GM20431 (cell line): Measurements from ENCODE around the gene FLOT2.
"Not testable (repeated sequence)": the region's sequence is repeated elsewhere in the genome, so short reads cannot be mapped to it uniquely, and the experiment has no call there.

Source experiments
- in situ Hi-C: fragments of 300-500 bp; cut with MseI, MboI; formaldehyde crosslinking; loops from one replicate; pipeline ENCODE4 v1.15.0; 2020; ENCODE audit warnings: low sequenced_read_pairs; ENCODE audit not compliant: unreplicated experiment

Gene FLOT2, protein sequence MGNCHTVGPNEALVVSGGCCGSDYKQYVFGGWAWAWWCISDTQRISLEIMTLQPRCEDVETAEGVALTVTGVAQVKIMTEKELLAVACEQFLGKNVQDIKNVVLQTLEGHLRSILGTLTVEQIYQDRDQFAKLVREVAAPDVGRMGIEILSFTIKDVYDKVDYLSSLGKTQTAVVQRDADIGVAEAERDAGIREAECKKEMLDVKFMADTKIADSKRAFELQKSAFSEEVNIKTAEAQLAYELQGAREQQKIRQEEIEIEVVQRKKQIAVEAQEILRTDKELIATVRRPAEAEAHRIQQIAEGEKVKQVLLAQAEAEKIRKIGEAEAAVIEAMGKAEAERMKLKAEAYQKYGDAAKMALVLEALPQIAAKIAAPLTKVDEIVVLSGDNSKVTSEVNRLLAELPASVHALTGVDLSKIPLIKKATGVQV

DNA sequence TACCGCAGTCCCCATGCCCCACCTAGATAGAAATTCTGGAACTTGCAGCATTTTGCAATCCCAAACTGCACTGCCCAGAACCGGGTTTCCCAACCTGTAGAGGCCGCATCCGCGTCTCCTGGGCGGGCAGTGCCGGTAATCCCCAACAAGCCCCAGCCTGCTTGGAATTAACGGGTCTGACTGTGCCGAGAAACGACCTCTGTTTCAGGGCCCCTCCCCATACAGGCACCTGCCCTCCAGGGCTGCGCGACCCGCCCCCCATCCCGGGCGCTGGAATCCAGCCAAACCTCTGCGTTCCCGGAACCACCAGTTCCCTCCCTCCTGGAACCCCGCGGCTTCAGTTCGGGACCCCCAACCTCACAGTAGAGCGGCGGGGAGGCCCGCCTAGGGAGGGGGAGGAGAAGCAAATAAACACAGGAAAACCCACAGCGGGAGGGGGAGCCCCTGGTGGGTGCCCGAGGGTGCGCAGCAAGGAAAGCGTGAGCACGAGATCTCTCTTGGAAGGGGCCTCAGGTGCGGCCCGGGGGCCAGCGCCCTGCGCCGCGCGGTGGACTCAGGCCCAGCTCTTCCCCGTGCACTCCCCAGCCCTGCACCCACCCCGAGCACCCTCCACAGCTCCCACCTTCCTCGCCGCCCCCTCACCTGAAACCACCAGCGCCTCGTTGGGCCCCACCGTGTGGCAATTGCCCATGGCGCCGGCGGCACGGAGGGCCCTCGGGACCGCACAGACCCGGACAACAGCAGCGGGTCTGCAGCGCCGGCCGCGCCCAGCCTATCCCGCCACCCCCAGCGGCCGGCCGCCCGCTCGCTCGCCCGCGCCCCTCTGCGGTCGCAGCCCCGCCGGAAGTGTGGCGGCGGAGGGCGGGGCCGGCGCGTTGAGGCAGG lies at the start of gene FLOT2:
Gene FLOT2, minus strand, starts transcription at position 850 of the 885 bp plus-strand sequence. Its CDS starts 159 bp downstream, at position 691.
- in situ Hi-C loops = no loop called here

DNA sequence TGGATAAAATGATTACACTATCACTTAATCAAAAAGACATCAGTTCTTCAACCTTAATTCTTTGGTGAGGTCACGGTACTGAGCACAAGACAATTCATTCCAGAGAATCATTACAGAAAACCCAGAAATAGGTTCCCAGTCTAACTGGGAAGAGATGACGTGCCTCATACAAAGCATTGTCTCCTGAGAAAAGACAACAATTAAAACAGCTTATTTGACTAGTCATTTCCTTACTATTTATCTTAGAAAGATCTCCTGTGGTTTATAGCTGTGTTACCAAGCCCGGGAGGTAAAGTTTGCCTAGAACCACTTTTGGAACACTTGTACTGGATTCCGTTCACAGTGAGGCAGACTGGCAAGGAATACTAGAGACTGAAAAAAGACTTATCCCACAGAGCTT lies 48.7 kb upstream of the FLOT2 start:
- in situ Hi-C loops = no loop called here

DNA sequence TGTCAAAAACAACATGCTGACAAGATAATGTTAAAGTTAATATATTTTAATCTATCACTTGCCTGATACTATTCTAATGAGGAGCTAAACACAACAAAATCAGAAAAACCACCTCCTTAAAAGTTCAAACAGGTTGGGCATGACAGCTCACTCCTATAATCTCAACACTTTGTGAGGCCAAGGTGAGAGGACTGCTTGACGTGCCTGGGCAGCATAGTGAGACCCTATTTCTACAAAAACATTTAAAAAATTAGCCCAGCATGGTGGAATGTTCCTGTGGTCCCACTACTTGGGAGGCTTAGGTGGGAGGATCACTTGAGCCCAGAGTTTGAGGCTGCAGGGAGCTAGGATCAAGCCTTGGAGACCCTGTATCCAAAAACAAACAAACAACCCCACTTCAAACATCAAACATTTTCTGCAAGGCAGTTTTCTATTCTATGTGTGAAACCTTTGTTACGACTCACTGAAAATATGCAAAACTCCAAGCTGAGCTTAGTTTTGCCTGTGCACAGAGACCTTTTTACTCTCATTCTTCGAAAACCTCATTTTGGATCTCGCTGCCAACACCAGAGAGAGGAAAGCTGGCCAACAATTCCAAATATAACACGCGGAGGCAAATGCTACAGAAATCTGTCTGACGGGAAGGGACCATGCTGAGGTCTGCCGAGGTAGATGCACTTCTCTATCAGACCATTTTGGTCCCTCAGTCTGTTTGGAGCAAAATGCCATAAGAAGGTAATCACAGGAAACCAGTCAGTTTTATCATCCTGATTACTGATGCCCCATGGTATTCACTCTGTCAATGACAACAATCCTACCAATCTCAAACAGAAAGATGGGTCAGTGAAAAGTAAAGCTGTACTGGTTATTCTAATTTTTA lies 47.6 kb upstream of the FLOT2 start:
- in situ Hi-C loops = no loop called here

DNA sequence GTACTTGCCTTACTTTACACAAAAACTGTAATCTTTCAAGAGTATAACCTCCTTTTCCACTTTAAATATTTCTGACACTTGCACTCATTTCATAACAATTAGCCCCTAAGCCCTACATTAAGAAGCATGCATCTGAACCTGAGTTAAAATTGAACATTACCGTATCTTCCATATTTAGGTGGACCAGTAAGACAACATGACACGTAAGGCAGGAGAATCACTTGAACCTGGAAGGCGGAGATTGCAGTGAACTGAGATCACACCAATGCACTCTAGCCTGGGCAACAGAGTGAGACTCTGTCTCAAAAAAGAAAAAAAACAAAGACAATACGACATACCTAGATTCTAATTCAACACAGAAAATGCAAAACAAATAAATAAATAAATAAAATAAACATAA lies 46.8 kb upstream of the FLOT2 start:
- in situ Hi-C loops = no loop called here

DNA sequence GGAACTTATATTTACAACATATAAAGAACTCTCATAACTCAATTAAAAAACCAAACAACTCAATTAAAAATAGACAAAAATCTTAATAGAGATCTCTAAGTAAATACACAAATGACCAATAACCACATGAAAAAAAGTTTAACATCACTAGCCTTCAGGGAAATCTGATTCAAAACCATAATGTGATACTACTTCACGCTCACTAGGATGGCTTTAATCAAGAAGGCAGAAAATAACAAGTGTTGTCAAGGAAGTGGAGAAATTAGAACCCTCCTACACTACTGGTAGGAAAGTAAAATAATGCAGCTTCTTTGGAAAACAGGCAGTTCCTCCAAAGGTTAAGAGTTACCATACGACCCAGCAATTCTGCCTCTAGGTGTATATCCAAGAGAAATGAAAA lies 45.4 kb upstream of the FLOT2 start:
- in situ Hi-C loops = no loop called here

DNA sequence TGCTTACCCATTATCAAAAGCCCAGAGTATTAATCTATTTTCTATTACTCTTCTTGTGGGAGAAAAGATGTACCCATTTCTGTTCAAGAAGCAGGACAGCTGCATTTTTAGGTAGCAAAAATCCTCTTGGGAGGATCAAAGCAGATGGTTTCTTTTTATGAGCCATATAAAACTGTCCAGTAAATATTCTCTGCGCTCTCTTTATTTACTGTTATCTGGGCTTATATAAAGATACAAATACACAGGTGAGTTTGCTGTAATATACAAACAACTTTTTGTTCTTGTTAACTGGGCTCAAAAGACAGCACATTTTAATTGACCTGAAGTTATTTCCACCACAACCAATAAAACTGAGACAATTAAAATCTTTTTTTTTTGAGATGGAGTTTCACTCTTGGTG lies 43.7 kb upstream of the FLOT2 start:
- in situ Hi-C loops = no loop called here

DNA sequence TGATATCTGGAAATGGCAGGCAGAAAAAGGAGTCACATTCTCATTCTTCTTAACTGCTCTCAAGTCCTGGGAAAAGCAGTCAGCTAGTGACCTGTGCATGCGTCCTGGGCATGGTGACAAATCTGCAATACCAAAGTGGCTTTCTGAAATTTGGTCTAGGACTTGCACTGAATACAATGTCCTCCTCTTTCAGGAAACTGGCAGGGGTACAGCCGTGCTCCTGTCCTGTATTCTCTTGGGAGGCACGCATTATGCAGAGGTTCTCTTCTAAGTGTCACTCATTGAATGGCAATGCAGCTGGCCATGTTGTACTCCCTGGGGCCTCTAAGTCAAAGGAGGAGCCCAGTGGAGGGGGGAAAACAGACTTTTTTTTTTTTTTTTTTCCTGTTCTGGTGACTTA lies 43.1 kb upstream of the FLOT2 start:
- in situ Hi-C loops = no loop called here

DNA sequence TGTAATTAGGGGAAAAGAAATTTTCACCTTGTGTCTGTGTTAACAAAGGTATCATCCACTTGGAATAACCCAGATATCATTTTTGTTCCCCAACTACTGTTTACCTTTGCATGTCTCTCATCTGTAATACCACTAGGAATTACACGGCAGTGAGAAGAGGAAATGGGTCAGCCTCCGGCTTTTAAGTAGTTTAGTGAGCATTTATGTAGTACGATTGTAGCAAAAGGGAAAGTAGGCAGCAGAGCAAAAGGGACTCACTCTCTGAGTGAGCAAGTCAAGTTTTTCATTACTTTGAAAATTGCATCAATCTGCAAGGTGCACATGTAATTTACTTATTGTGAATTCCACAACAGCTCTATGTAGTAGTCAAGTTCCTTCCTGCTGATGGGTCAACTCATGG lies 42.6 kb upstream of the FLOT2 start:
- in situ Hi-C loops = no loop called here

DNA sequence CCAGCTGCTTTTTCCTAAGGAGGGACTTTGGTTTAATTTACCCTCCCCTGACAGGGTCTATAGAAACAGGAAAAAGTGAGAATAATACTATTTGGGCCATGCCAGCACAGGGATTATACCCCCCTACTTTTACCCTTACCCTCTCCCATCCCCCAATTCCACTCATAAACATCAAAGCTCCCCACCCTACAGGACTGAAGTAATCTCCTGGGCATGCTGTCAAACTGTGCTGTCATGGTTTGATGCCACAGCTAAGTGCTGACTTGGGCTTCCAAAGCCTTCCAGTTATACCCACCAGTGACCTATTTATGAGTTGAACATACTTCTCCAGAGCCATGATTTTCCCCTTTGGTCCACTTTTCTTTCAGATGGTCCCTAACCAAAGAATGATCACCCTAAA lies 41.0 kb upstream of the FLOT2 start:
- in situ Hi-C loops = no loop called here

DNA sequence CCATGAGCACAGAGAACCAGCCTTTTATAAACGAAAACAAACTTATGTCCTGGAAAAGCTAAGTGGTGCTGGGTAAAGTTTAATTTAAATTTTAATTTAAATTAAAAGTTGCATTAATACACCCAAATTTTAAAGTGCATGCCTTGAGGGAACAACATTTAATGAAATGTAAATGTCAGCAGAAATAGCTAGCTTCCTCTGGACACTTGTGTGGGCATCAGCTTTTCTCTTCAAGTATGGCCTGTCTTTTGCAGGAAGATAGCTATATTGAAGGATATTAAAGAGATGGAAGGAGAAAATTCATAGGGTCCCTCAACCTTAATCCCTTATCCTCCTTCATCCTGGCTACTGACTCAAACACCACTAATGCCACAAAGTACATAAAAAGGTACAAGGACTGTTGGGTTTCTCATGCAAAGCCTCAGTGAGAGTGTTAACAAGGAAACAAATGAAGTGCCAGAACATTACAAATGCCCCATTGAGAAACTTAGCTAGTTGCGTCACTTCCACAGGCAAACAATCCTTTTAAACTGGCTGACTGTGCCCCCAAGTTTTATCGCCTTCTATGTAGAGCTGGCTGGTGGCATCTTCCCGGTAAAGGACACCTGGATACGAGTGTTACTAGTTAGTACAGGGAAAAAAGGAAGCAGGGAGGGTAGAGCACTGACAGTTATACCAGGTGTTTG lies 39.7 kb upstream of the FLOT2 start:
- in situ Hi-C loops = no loop called here

DNA sequence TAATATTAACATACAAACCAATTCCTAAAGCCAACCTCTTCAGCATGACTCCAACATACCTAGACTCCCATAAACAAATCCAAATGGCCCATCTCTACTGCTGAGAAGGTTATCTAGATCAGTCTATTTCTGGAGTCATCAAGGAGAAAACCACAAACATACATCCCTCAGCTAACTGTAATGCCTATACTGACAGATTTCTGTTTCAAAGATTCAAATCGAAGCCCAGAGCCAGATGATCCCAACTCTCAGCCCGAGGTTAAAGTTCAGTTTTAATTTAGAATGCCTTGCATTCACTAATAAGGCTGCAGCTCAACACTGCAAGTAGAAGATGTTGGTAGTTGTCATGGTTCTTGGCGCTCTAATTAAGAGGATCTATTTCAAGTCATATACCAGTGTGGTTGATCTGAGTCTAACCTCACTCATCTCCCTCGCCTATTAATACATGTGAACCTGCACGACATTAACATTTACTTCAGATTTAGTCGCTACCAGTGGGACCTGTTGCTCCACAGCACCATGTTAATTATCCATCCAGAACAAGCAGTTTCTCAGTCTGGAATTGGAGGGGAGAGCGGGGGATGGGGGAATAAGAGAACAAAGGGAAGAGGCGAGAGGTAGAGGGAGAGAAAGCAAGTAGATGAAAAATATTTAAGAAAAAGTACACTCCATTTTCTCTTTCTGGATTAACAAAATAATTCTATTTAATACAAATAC lies 38.4 kb upstream of the FLOT2 start:
- in situ Hi-C loops = no loop called here

DNA sequence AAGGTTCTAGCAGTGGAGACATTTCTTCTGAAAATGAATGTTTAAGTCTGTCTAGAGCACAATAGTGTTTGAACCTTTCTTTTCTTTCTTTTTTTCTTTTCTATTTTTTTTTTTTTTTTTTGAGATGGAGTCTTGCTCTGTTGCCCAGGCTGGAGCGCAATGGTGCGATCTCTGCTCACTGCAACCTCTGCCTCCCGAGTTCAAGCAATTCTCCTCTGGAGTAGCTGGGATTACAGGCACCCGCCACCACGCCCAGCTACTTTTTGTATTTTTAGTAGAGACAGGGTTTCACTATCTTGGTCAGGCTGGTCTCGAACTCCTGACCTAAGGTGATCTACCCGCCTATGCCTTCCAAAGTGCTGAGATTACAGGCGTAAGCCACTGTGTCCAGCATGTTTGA lies 37.0 kb upstream of the FLOT2 start:
- in situ Hi-C loops = not testable (repeated sequence)

DNA sequence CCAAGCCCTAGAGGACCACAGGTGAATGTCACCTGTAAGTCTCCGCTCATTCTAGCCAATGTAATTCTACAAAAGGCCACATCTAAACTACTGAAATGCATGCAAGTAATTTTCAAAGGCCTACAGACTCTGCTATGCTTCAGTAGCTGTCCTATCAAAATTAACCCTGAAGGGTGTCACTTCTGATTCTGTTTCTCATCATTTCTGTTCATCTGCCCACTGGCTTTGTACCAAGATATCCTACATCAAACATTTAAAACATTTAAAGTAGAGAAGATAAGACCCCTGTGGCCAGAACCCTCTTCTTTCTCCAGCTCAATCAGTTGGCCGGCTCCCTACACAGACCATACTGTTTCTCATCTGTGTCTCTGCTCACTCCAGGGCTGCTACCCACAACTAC lies 32.3 kb upstream of the FLOT2 start:
- in situ Hi-C loops = no loop called here

DNA sequence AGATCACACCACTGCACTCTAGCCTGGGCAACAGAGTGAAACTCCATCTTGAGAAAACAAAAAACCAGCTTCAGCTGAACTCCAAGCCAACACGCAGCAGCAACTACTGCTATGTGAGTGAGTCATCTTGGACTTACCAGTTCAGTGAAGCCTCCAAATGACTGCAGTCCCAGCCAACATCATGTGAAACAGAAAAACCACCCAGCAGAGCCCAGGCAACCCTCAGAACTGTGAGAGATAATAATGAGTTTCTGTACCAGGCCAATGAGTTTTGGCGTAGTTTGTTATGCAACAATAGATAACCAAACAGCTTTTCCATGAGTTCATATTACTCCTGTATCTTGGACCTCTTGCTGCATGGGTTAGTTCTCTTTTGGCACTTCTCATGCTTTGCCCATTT lies 30.5 kb upstream of the FLOT2 start:
- in situ Hi-C loops = no loop called here

DNA sequence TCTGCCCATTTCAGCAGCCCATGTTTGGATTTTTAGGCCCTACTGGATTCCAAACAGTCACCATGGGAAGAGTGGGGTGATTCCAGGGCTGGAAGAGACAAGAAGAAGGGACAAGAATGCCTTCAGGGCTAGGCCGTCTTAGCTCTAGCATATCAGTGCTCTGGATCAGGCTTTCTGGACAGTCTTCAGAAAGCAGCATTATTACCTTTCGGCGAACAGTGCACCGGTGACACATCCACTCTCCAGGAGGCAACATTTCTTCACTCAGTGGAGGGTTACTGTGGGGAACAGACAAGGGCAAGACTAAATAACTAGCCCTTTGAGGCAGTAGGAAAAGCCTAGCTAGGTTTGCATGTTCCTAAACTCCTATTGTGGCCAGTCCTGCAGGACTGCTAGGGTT lies 29.3 kb upstream of the FLOT2 start:
- in situ Hi-C loops = no loop called here

DNA sequence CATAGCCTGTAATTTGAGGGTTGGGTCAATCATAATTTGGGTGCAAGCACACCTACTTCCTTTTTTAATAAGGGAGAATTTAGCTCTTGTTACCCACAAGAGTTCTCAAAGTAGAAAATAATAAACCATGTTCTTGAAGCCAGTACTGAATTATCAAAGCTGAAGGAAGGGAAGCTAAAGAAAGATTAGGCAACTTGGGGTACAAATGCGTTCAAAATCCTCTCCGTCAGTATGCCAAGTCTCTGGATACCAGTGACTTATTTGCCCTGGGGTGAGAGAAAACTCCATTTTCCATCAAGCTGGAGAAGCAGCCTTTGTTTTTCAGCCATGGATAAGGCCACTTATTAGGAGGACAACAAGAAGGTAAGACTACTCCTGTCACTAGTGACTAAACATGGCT lies 28.8 kb upstream of the FLOT2 start:
- in situ Hi-C loops = no loop called here

DNA sequence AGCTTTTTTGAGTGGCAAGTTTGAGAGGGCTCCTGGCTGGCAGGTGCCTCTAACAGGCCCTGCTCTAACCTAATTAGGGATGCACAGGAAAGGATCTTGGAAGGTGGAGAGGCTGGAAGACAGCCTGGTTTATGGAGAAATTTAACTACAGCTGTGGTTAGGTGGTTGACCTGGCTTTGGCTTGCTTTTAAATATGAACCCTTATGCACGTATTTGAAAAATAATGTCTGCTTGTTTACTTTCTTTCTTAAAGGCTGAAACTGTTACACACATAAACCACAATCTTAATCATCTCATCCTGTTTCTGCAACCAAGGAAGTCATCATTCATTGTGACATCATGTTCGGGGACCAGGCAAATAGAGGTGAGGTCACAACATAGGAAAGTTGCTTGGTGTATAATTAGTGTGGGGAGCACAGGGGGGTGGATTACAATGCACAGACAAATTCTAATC lies 28.4 kb upstream of the FLOT2 start:
- in situ Hi-C loops = no loop called here

DNA sequence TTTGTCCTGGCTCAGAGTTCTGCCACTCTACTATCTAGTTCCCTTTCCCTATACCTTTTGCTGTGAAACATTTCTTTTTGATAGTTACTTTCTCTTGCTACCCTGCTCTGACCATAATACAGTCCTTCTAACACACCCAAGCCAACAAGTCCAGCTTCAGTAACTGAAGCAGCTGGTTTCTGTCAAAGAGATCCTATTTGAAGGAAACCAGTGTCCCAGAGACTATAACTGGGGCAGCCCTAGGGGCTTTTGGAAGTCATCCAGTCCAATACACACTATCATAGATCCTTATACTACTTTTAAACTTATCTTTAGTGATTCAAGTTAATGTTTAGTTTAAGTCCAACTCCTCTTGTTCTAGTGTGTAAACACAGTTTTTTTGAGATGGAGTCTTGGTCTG lies 22.7 kb upstream of the FLOT2 start:
- in situ Hi-C loops = no loop called here

DNA sequence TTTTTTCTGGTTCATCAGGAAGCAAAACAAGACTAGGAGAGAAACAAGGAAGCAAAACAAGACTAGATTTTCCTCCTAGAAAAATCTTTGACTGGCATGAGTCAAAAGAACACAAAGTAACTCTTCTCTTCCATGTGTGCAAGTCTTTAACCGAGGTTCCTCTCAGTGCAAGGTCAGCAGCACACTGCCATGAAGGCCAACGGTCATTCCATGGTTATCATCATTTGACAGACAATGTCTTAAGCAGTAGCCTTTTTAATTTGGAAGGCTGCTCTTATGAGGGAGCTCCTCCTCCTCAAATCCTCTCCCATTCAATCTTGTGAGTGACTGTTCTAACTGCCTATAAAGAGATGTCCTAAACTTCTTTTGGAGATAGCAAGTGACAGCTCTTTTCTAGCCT lies 20.8 kb upstream of the FLOT2 start:
- in situ Hi-C loops = no loop called here
